ENCODE measurements around the gene ICA1. TPM values are rescaled to one million over a fixed set of nuclear protein-coding genes. Genes with fewer than 3 reads are reported as not detected.

Gene ICA1
- total and polyA plus RNA-seq, 2 experiments from 2014 or later: 45.2 to 83.7 TPM

- Mint-ChIP-seq H3K27me3 (ENCODE audit: insufficient read depth, low read depth, poor library complexity) (no peaks in the 10 kb centered on the region), H3K9me3 (no peaks in the 10 kb centered on the region), H3K36me3 (ENCODE audit: low read depth) (peaks cover 29% of the 10 kb centered on the region; the same call in 2 of the 3 replicates), H3K4me3 (no peak overlapping the region), H3K27ac (peak overlapping the region; percentile 90), H3K4me1 (peaks cover 39% of the 10 kb centered on the region)
- no peaks in the 10 kb centered on the region for H3F3A ChIP-seq (replicated peaks; ENCODE audit: low read depth)
- no peaks in the 10 kb centered on the region for H4K20me1 ChIP-seq (replicated peaks; ENCODE audit: insufficient read depth)
- H3K4me2 ChIP-seq: 0 out of 2 replicates have a peak overlapping the region, but pooled peaks have one; percentile 24
- no peaks in the 10 kb centered on the region; the same call in 1 of the 2 replicates for H3K36me3 ChIP-seq (ENCODE audit: insufficient read depth)
- DNase-seq (ENCODE audit: low spot score) (no peak), ATAC-seq (no peak)
- H3K4me3 ChIP-seq: no peak overlapping the region
- H3K4me1 ChIP-seq (ENCODE audit: insufficient read depth): peaks cover 29% of the 10 kb centered on the region
- no peak overlapping the region for H2AFZ ChIP-seq
- TF ChIP-seq ZNF114 (CRISPR knock-in tag; IDR thresholded peaks at IDR 0.05): no peak
- no peak for TF ChIP-seq ZNF331 (CRISPR knock-in tag; IDR thresholded peaks at IDR 0.05; ENCODE audit: low read depth)
- no peak for TF ChIP-seq CREB1 (CRISPR knock-in tag; IDR thresholded peaks at IDR 0.05; ENCODE audit: low read depth)
- TF ChIP-seq ETS1 (IDR thresholded peaks at IDR 0.05): no peak
- no peak for TF ChIP-seq ZNF462 (CRISPR knock-in tag; IDR thresholded peaks at IDR 0.05)
- TF ChIP-seq EZH2phosphoT487 (IDR thresholded peaks at IDR 0.05; ENCODE audit: unreplicated experiment): no peak
- no peak for TF ChIP-seq STAT1 (IDR thresholded peaks at IDR 0.05; ENCODE audit: unreplicated experiment)
- no peak for TF ChIP-seq REST (IDR thresholded peaks at IDR 0.05; ENCODE audit: unreplicated experiment)
- TF ChIP-seq POLR2AphosphoS5 (IDR thresholded peaks at IDR 0.05; ENCODE audit: low read depth): no peak
- TF ChIP-seq JUNB (IDR thresholded peaks at IDR 0.05; ENCODE audit: unreplicated experiment): no peak
- TF ChIP-seq CTCF (conservative IDR thresholded peaks at IDR 0.05; ENCODE audit: low read depth in 2 of 2): no peak
- TF ChIP-seq EZH2 (IDR thresholded peaks at IDR 0.05; ENCODE audit: low read depth, unreplicated experiment): no peak
- no peak for TF ChIP-seq NANOG (IDR thresholded peaks at IDR 0.05; ENCODE audit: borderline replicate concordance)
- no peak overlapping the region for H3K27ac ChIP-seq (ENCODE audit: low read depth)
- peaks cover 4% of the 10 kb centered on the region for H3K79me2 ChIP-seq (replicated peaks; ENCODE audit: insufficient read depth)
- no peaks in the 10 kb centered on the region for H3K27me3 ChIP-seq (ENCODE audit: insufficient read depth)
- 0 out of 2 replicates have a peak, but pooled peaks cover 6% of the 10 kb centered on the region for H3K9me2 ChIP-seq (ENCODE audit: insufficient read depth)
Observed at GRCh38 chr7:8065356-8065813, 196.6 kb downstream of the ICA1 start.
